HCT116 (cell line): ENCODE measurements around the gene TBC1D32.

Source experiments
- EZH2 ChIP-seq: fragments of 200-600 bp; sonication (generic); IDR thresholded peaks from 2 replicates; pipeline ENCODE4 v1.6.1; 2017; ENCODE audit warnings: antibody characterized with exemption, mixed run types
- EZH2phosphoT487 ChIP-seq: fragments of 200-600 bp; IDR thresholded peaks from 2 replicates; pipeline ENCODE4 v1.6.1; 2018; ENCODE audit warnings: antibody characterized with exemption, borderline replicate concordance
- POLR2AphosphoS5 ChIP-seq: IDR thresholded peaks from 2 replicates; pipeline ENCODE4 v1.6.1; 2011; ENCODE audit warnings: mild to moderate bottlenecking, low read depth, low read length, moderate library complexity
- TF ChIP-seq, protein P1 (sequence below): IDR thresholded peaks from 2 replicates; pipeline ENCODE4 v1.6.1; 2012; ENCODE audit warnings: low read depth

DNA sequence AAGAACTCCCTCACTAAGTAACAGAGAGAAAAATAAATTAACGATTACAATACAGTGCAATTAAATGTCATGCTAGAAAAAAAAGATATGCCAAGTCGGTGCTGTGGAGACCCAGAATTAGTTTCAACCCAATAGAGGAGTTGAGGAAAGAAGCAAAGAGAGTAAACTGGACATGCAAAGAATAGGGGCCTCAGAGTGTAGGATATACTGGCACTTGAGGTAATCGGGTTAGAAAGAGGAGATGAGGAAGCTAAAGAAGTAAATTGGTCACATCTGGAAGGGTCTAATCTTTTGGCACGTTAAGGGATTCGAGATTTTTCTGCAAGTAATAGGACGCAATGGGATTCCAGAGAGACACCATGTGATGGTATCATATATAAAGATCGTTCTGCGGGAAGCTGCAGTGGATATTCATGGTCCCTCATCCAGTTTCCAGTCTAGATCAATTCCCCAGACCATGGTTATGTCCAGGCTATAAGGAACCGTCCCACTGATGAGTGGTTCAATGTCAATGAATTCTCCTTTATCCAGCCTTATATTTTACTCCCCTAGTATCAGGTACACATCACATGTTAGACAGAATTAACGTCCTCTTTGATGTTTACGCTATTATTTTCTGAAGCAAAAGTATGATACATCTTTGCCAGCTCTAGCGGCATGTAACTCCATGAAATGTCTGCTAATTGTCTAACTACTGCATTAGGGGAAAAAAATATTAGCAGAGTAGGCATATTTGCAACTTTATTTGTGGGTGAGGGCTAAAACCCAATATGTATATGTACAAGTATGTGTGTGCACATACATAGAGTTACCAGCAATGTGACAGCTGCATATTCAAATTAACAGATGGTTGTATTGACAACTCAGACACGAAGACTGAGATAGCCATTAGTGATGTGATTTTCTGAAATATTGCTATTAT is 1.1 kb upstream of the TBC1D32 start:
- TF ChIP-seq EZH2phosphoT487: no peak
- no peak for TF ChIP-seq EZH2
- no peak for TF ChIP-seq POLR2AphosphoS5
- TF ChIP-seq, protein P1, sequence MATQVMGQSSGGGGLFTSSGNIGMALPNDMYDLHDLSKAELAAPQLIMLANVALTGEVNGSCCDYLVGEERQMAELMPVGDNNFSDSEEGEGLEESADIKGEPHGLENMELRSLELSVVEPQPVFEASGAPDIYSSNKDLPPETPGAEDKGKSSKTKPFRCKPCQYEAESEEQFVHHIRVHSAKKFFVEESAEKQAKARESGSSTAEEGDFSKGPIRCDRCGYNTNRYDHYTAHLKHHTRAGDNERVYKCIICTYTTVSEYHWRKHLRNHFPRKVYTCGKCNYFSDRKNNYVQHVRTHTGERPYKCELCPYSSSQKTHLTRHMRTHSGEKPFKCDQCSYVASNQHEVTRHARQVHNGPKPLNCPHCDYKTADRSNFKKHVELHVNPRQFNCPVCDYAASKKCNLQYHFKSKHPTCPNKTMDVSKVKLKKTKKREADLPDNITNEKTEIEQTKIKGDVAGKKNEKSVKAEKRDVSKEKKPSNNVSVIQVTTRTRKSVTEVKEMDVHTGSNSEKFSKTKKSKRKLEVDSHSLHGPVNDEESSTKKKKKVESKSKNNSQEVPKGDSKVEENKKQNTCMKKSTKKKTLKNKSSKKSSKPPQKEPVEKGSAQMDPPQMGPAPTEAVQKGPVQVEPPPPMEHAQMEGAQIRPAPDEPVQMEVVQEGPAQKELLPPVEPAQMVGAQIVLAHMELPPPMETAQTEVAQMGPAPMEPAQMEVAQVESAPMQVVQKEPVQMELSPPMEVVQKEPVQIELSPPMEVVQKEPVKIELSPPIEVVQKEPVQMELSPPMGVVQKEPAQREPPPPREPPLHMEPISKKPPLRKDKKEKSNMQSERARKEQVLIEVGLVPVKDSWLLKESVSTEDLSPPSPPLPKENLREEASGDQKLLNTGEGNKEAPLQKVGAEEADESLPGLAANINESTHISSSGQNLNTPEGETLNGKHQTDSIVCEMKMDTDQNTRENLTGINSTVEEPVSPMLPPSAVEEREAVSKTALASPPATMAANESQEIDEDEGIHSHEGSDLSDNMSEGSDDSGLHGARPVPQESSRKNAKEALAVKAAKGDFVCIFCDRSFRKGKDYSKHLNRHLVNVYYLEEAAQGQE: no peak
